Activated CD8-positive, alpha-beta memory T cell treated with anti-CD3 and anti-CD28 coated beads, Interleukin-2, amount 50 U/mL, for 24 hours (primary cell): ENCODE measurements around the gene HOTAIR.

Source experiments
- DNase-seq: peaks from one replicate; pipeline ENCODE4 v3.0.0-alpha.2; 2020; ENCODE audit errors: extremely low read depth

Gene HOTAIR

DNA sequence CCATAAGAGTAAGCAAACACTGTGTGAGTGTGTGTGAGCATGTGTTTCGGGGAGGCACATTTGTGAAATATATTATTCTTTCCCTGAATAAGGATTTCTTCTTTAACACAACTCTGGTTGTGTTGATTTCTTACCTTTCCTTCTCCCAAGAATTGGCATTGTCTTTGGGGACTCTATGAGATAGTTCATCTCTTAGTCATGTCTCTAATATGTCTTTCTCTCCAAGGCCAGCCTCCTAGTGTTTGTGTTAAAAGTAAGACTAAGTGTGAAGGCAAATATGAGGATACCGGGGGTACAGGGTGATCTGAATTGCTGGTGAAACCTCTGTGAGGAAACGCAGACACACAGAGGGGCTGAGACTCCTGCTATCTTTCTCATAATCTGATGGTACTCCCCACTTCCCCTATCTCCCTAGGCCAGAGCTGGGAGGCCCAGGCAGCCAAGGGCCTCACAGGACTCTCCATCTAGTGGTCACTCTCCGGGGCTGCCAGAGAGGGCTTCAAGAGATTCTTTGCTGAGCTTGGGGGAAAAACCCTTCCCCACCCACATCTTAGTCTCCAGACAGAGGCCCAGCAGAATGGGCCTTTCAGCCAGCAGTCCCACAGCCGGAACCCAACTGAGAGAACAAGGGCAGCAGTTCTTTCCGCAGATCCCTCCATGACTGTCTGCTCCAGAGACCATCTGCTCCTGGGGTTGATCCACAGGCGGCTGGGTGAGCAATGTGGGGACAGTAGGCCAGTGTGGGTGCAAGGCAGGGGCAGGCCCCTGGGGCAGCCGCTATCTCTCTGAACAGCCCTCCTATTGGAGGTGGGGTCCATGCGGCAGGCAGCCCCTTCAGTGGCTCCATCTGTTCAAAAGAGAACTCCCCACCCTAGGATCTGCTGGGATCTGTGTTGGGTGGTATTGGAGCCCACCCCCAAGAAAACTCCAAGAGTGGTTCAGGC, 25.8 kb downstream of the HOTAIR start:
- DNase-seq, result no peak

DNA sequence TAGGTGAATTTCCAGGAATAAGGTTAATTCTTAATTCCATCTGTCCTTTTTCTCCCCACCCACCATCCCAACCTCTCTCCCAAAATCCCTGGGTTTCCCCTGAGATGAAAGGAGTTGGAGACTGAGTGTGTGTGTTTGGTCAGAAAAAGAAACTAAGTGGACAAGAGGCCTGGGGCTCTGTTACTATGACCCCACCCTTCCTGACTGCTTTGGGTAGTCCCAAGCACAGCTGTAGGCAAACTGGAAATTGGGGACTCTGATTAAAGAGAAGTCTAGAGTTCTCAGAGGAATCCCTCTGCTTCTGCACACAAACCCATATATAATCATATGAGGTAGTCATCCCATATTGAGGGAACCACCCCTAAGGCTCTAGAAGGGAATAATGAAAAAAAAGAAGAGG, 27.0 kb downstream of the HOTAIR start:
- DNase-seq, result no peak

DNA sequence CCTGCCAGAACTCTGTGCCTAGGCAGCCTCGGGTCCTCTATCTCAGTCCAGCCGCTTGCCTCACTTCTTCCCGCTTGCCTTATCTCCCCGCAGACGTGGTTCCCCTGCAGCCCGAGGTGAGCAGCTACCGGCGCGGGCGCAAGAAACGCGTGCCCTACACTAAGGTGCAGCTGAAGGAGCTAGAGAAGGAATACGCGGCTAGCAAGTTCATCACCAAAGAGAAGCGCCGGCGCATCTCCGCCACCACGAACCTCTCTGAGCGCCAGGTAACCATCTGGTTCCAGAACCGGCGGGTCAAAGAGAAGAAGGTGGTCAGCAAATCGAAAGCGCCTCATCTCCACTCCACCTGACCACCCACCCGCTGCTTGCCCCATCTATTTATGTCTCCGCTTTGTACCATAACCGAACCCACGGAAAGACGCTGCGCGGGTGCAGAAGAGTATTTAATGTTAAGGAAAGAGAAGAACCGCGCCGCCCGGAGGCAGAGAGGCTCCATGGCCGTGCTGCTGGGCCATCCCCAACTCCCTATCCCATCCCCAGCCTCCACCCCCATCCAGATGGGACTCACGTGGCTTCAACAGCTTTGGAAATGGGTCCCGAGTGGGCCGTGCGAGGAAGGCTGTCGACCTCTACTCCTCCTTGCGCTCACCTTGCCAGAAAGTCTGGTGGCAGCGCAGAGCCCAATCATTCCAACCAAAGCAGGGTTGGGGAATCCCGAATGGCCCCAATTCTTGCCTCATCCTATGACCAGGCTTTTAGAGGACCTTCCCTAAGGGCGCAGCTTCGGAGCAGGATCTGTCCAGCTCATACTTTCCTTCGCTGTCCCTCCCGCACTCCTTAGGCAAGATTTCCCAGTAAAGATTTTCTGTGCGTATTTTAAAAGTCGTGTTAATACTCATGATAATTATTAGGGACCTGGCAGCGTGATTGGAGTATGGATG, 29.6 kb downstream of the HOTAIR start:
- no peak for DNase-seq

DNA sequence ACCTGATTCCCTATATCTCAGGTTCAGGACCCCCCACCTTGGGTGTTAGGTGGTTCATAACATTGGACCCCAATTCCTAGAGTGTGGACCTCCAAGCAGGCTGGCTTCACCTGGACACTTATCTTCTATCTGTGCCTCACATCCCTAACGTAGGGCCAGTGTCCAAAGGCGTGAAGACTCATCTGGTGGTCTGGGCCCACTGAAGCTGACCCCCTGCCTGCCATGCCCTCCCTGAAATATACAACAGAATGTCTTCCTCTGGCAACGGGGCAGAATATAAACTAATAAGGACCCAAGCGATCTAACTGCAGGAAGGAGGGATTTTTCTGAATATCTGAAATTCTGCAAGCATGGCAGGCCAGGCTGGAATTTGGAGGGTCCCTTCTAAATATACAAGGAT, 30.5 kb downstream of the HOTAIR start:
- DNase-seq, result no peak

DNA sequence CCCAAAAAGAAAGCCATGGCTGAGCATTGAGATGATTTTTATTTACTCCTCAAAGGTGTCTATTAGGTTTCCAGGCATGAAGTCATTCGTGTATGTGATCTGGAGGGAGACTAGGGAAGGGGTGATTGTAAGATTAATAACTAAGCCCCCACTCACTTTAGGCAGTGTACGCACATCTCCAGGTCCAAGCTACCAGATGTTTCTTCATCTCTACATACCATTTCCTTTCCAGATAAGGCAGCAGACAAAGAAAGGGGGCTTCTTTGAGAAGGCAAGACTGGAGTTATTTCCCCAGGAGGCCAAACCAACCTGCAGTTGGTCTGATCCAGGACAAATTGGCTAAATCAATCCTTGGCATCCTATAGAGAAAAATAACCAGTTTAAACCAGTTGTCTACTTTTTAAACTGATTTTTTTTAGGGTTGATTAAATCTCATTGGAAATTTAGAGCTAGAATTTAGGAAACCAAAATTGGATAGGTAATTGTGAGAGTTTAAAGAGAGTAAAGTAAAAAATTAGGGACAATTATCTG, 32.2 kb downstream of the HOTAIR start:
- no peak for DNase-seq

GRCh38 chr12:53941750-53942149, 33.0 kb downstream of the HOTAIR start:
- DNase-seq, result no peak

DNA sequence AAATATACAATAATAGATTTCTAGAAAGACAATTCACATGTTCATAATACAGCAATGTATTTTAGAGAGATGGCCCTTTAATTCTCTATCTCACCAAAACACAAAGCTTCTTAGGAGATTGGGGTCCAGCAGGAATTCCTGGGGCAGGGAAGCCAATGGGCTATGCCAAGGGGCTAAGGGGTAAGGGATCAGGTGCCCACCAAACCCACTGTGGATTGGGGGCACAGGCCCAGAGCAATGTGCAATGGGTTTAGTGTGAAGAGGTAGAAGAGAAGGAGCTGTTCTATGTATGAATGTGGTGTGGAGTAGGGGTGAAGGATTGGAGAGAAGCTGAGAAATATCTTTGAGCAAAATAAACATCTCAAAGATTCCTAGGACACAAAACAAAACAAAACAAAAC, 33.6 kb downstream of the HOTAIR start:
- DNase-seq, result no peak

DNA sequence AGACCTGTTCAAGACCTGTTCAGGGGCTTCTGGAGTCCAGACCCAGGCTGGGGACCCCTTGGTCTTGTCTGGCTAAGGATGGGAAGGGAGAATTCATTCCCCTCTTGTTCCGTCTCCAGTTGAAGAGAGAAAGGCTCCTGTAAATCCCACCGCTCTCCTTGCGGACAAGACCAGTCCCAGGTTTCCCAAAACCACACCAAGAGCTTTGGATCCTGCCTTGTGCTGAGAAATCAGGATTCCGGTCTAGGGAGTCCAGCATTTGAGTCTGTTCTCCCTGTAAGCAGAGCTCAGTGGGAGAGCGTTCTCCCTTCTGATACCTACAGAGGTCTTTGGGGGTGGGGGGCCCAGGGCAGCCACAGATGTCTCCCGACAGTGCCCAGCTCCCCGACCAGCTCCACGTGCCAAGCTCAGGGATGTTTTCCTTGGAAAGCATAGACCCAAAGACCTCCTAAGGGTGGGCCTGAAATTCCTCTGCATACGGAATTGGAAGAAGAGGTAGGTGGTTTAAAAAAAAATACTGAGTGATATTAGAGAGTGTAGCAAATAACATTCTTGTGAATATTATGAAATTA, 34.2 kb downstream of the HOTAIR start:
- DNase-seq, result no peak

- no peak for DNase-seq
Measured at GRCh38 chr12:53939141-53940108, 35.3 kb downstream of the HOTAIR start.

- DNase-seq, result peak; percentile 25
Measured at GRCh38 chr12:53938326-53939140, 36.2 kb downstream of the HOTAIR start, which contains the start of gene HOXC13. HOXC13 (plus strand) TSS chr12:53938831; CDS start chr12:53938907, 76 bp downstream.

GRCh38 chr12:53937596-53938325, 37.0 kb downstream of the HOTAIR start:
- no peak for DNase-seq

DNA sequence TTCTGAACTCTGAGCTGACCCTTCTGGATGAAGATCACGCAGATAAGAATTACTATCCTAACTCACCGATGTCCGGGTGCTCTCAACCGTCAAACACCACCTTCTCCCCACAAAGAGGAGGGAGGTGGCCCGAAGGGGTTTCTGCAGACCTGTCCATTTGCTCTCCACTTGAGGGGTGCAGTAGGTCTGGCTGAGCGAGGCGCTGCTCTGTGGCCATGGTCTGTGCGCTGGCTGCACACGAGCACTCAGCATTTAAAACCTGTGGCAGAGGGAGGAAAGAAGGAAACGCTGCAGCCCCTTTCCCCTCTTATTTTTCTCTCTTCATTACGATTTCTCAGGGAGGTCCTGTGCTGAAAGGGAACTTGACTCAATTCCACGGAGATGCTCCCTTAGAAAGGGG, 37.7 kb downstream of the HOTAIR start:
- no peak for DNase-seq

DNA sequence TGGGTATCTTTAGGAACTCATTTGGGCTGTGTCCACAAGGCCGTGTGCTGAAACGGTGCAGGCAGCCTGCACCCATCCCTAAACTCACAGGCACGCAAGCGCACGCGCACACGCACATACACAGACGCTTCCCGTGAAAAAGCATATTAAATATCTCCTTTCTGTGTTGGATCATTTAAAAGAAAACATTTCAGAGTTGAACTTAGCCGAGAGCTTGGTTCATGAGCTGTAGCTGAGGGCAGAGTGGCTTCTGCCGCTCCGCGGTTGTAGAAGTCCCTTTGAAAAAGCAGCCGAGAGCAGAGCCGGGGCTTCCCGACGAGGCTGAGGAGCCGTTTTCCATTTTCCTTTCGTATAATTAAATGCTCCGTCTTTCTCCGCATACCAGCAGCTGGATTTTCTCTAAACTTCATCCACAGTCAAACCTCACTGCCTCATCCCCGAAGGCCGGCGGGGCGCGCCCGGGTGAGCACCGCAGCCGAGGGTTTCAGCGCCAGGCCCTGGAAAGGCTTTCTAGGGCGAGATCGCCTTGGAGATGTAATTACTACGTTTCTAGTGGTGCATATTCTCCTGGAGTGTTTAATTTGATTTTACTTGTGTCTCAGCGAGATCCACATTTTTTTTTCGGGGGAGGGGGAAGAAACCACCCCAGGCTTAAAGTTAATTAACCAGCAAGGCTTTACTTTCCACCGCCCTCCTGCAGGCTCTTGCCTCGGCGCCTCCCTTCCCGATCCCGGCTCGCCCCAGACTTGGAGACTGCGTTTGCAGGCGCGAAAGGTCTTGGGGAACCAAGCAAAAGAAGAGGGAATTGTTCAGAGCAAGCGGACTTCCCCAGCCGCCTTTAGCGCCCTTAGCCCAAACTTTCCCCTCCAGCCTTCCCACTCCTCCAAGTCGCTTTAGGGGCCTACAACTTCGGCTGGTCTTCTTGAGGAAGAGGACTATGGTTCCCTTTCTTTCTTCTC, 39.1 kb downstream of the HOTAIR start:
- no peak for DNase-seq

DNA sequence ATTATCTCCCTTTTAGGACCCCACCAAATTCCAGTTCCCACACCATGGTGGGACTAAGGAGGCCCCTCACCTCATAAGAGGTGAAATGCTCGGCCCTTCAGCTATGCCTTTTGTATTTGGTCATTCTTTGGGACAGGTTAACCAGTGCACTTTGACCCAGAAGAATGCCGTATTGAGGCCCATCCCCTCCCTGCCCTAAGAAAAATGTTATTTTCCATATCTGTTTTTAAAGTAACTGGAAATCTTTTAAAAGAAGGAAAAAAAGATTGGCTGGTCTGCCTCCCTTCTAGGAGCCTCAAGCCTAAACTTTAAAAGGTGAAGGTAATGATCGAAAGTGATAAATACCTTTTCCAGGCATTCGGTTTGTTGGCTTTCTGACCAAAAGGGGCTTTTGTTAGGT, 41.8 kb downstream of the HOTAIR start:
- DNase-seq, result no peak

GRCh38 chr12:53931844-53932581, 42.7 kb downstream of the HOTAIR start:
- no peak for DNase-seq

- no peak for DNase-seq
Measured at GRCh38 chr12:53930591-53931255, 44.0 kb downstream of the HOTAIR start.

DNA sequence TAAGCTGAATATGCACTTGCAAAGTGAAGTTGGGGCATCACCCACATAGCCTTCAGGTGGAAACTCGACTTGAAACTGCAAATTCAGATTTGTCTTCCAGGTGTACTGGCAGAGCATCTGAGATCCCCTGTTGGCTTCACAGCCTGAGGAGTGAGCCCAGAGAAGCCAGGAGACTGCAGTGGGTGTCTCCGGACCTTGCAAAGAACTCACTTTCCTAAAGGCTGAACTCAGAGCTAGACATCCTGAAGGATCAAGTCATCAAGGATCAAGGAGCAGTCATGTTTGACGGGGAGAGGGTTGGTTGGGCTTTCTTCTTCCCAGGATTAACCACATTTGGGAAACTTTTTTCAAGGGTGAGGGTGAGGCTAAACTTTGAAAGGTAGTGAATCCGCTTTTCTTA, 45.2 kb downstream of the HOTAIR start:
- DNase-seq, result no peak
